Dermis blood vessel endothelial cell (primary cell): ENCODE results near the gene WDR64. TPM values are rescaled to one million over a fixed set of nuclear protein-coding genes. Genes with fewer than 3 reads are reported as not detected.
"Not testable (repeated sequence)": the region's sequence is repeated elsewhere in the genome, so short reads cannot be mapped to it uniquely, and the experiment has no call there.

Experiments
- DNase-seq: peaks from one replicate; pipeline ENCODE4 v3.0.0; 2010
- total RNA-seq: library from RNA; depleted of rRNA; stranded (reverse); fragments of >200 nt; gene quantifications from 2 replicates; pipeline ENCODE4 v1.2.3, GENCODE V29; 2014

The WDR64 gene
- total RNA-seq, 1 donor from 2014 or later = 0.17 TPM

DNA sequence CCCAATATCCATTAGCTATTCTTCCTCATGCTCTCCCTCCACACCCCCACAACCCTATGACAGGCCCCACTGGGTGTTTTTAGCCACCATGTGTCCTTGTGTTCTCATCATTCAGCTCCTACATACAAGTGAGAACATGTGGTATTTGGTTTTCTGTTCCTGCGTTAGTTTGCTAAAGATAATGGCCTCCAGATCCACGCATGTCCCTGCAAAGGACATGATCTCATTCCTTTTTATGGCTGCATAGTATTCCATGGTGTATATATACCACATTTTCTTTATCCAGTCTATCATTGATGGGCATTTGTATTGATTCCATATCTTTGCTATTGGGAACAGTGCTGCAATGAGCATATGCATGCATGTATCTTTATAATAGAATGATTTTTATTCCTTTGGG lies 6.9 kb downstream of the WDR64 start:
- DNase-seq = not testable (repeated sequence)

GRCh38 chr1:241660424-241660972 lies 8.4 kb downstream of the WDR64 start:
- no peak for DNase-seq

GRCh38 chr1:241666419-241666818 lies 14.3 kb downstream of the WDR64 start:
- DNase-seq = no peak

DNA sequence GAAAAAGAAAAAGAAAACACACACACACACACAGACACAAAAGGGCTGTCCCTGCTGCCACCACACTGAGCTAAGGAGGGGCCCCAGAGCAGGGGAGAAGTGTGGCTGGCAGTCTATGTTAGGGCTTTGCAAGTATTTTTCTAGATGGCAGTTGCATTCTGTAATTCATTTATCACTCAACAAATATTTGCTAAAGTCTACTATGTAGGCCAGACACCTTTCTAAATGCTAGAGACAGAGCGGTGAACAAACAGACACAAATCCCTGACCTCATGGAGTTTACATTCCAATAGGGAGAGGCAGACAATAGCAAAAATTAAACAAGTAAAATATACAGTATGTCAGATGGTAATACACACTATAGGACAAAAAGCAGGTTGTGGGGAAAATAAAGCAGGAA lies 20.2 kb downstream of the WDR64 start:
- DNase-seq = no peak

- DNase-seq = no peak
These were observed 22.8 kb downstream of the WDR64 start for GRCh38 chr1:241674805-241675384.

GRCh38 chr1:241675983-241676382 lies 23.9 kb downstream of the WDR64 start:
- DNase-seq = no peak

GRCh38 chr1:241677201-241677600 lies 25.1 kb downstream of the WDR64 start:
- no peak for DNase-seq

DNA sequence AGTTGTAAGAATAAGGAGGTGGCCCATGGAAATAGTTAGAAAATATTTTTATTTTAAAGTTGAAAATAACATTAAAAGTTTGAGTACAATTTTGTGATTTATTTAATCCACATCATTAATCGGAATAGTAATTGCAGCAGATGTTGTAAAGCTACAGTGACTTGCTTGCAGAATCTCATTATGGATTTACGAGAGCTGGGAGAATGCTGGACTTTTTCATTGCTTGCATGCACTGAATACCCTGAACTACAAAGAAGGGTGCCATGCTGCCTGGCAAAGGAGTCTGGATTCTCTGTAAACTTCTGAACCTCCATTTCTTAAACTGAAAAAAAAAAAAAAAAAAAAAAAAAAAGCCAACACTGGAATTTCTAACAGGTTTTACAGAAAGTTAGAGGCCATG lies 26.5 kb downstream of the WDR64 start:
- DNase-seq = no peak

DNA sequence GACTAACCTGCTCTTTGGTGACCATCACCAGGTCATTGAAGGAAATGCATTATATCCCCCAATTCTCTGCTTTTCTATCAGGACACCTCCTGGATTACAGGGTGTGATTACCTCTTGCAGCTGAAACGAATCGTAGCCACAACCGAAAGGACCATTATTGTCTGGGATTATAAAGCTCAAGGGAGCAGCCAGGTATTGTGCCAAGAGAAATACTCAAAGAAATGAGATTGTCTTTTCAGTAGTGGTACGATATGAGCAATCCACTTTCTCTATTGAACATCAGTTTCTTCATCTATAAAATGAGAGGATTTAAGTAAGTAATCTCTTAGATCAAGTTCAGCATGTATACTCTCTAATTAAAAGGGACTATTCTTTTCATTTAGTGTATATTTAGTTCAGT lies 27.3 kb downstream of the WDR64 start:
- no peak for DNase-seq

DNA sequence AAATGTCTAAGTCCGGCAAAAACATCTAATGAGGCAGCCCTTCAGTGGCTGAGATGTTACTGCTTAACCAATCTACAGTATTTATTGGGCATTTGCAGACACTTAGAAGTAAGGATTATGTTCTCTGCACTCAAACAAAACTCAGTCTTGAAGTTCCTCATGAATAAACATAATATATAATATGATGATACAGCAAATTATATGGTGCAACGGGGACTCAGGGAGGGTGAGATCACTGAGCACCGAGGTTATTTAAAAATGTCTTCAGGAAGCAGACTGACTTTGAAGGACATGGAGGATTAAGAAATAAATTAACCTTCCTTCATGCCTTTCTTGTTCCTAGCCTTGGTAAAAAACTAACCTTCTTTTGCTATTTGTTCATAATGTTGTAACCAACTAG lies 27.9 kb downstream of the WDR64 start:
- no peak for DNase-seq

GRCh38 chr1:241681861-241682448 lies 29.9 kb downstream of the WDR64 start:
- DNase-seq = not testable (repeated sequence)

DNA sequence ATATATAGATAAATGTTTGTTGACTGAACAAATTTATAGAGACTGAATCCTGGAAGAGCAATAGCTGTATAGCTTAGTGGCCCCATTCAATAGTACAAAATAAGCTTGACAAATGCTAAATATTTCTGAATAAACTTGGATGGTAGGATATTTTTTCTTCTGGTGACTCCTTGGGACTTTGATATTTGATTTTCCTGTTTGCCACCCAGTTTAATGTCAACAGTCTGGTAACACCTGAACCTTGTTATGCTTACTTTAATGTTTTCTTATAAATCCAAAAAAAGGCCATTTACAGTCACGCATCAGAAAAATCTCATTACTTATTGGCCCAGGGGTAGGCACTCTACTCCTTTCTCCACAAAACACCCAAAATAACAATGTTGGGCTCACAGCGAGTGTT lies 30.8 kb downstream of the WDR64 start:
- DNase-seq = no peak

DNA sequence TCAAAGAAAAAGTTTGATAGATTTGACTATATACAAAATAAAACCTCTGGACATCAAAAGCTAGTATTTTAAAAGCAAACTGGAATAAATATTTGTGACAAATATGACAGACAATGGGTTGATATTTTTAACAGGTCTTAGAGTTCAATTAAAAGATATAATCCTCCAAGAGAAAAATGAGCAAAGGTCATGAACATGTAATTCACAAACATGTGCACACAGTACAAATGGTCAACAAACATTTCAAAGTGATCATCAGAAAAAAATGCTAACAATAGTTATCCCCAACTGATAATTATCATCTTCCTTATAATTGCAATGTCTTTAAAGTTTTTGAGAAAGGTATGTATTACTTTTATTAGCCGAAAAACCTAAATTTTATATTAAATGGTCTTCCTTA lies 32.0 kb downstream of the WDR64 start:
- DNase-seq = no peak

DNA sequence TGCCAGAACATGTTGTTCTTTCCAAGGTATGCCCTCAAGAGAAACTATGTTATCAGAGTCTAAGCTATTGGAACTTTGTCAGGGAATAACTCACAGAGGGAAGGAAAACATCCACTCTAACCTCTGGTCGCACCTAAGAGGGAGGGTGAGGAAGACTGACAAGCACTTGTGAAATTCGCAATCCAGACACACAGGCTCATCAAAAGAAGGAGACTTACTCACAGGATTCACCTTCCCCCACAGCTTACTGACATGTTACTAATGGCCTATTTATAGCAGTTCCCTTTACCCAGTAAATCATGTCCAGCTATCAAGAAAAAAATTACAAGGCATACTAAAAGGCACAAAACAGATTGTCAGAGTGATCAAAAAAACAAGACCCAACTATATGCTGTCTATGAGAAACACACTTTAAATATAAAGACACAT lies 36.9 kb downstream of the WDR64 start:
- DNase-seq = no peak

GRCh38 chr1:241695246-241696171 lies 43.4 kb downstream of the WDR64 start:
- no peak for DNase-seq

GRCh38 chr1:241696172-241696814 lies 44.2 kb downstream of the WDR64 start:
- no peak for DNase-seq

- no peak for DNase-seq
These were observed 44.9 kb downstream of the WDR64 start for GRCh38 chr1:241696815-241697639.

GRCh38 chr1:241697640-241698018 lies 45.5 kb downstream of the WDR64 start:
- DNase-seq = no peak

GRCh38 chr1:241698177-241698576 lies 46.1 kb downstream of the WDR64 start:
- no peak for DNase-seq

DNA sequence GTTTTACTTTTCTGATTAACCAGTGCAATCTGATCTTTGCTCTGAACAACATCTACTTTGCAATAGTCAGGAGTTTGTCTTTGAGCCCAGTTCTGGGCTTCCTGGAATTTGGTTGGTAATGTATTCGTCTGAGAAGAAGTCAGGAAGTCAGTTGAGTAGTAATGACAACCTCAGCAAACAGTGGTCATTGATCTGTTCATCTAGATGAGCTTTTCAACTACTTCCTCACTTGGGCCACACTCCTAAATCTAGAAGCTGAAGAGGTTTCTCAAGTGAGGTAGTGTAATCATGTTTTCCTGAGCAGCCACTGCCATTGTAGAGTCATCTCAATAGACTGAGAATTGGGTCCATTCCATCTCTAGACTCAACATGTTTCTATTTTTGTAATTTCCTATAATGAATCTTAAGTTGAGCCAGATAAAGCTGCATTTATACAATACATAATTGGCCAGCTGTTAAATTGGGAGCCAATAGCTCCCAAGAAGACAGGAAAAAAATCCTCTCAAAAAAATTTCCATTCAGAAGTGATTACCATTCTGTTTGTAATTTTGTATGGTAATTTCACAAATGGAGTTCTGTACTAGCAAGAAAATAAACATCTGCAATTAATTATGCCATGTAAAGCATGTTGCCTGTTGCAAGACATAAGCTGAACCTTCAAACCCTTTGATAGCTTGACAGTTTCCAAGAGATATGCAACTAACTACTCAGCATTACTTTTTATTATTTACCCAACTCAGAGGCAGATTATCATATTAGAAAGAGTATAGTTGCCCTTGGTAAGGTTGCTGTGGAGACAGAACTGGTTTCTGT lies 49.6 kb downstream of the WDR64 start:
- no peak for DNase-seq
